NCI-H1436 (cell line): Measurements from ENCODE around the gene LCORL.
"Not testable (repeated sequence)": the region's sequence is repeated elsewhere in the genome, so short reads cannot be mapped to it uniquely, and the experiment has no call there.

ENCODE experiments used
- DNase-seq: peaks from one replicate; lab custom pipeline; 2025; lab: John Stamatoyannopoulos, UW

LCORL gene

GRCh38 chr4:17932041-17932440 lies 89.5 kb downstream of the LCORL start:
- no peak for DNase-seq

- no peak for DNase-seq
These were observed 91.3 kb downstream of the LCORL start for GRCh38 chr4:17930256-17930655.

GRCh38 chr4:17924189-17924588 lies 97.4 kb downstream of the LCORL start:
- DNase-seq, result no peak

- no peak for DNase-seq
These were observed 100.1 kb downstream of the LCORL start for GRCh38 chr4:17921451-17921850.

- no peak for DNase-seq
These were observed 100.9 kb downstream of the LCORL start for GRCh38 chr4:17920681-17921080.

GRCh38 chr4:17915439-17915838 lies 106.1 kb downstream of the LCORL start:
- DNase-seq, result no peak

GRCh38 chr4:17912011-17912410 lies 109.5 kb downstream of the LCORL start:
- DNase-seq, result no peak

GRCh38 chr4:17911608-17912007 lies 109.9 kb downstream of the LCORL start:
- DNase-seq, result no peak

GRCh38 chr4:17898553-17899055 lies 123.0 kb downstream of the LCORL start:
- DNase-seq, result no peak

GRCh38 chr4:17895481-17895880 lies 126.1 kb downstream of the LCORL start:
- DNase-seq, result no peak

- no peak for DNase-seq
These were observed 127.1 kb downstream of the LCORL start for GRCh38 chr4:17894421-17894820.

- no peak for DNase-seq
These were observed 131.9 kb downstream of the LCORL start for GRCh38 chr4:17889692-17890091.

- DNase-seq, result no peak
These were observed 137.0 kb downstream of the LCORL start for GRCh38 chr4:17884511-17884910.

GRCh38 chr4:17884063-17884462 lies 137.5 kb downstream of the LCORL start:
- no peak for DNase-seq

GRCh38 chr4:17877661-17878060 lies 143.9 kb downstream of the LCORL start:
- no peak for DNase-seq

- DNase-seq, result no peak
These were observed 144.6 kb downstream of the LCORL start for GRCh38 chr4:17876943-17877342.

- DNase-seq, result no peak
These were observed 146.0 kb downstream of the LCORL start for GRCh38 chr4:17875402-17876070.

- DNase-seq, result no peak
These were observed 152.2 kb downstream of the LCORL start for GRCh38 chr4:17869327-17869726.

GRCh38 chr4:17867276-17867675 lies 154.3 kb downstream of the LCORL start:
- no peak for DNase-seq

- no peak for DNase-seq
These were observed 154.7 kb downstream of the LCORL start for GRCh38 chr4:17866810-17867209.

GRCh38 chr4:17865866-17866363 lies 155.6 kb downstream of the LCORL start:
- no peak for DNase-seq

- not testable (repeated sequence) for DNase-seq
These were observed 159.6 kb downstream of the LCORL start for GRCh38 chr4:17861906-17862305.

GRCh38 chr4:17859793-17860406 lies 161.7 kb downstream of the LCORL start:
- DNase-seq, result no peak

GRCh38 chr4:17854036-17854435 lies 167.5 kb downstream of the LCORL start:
- DNase-seq, result no peak
